ENCODE measurements around the gene AKR1B1.

Gene AKR1B1

GRCh38 chr7:134420424-134421125, 38.3 kb downstream of the AKR1B1 start:
- DNase-seq (ENCODE audit: low read depth in 2 of 3, low spot score in 2 of 3), result no peak

- no peak for DNase-seq (ENCODE audit: low read depth in 2 of 3, low spot score in 2 of 3)
These were observed 39.0 kb downstream of the AKR1B1 start for GRCh38 chr7:134419875-134420274.

GRCh38 chr7:134419085-134419484, 39.8 kb downstream of the AKR1B1 start:
- DNase-seq (ENCODE audit: low read depth in 2 of 3, low spot score in 2 of 3), result no peak

- DNase-seq (ENCODE audit: low read depth in 2 of 3, low spot score in 2 of 3), result no peak
These were observed 43.2 kb downstream of the AKR1B1 start for GRCh38 chr7:134415700-134416099.

- no peak for DNase-seq (ENCODE audit: low read depth in 2 of 3, low spot score in 2 of 3)
These were observed 44.8 kb downstream of the AKR1B1 start for GRCh38 chr7:134414109-134414508.

GRCh38 chr7:134407311-134407710, 51.6 kb downstream of the AKR1B1 start:
- DNase-seq (ENCODE audit: low read depth in 2 of 3, low spot score in 2 of 3), result no peak

GRCh38 chr7:134406431-134406830, 52.5 kb downstream of the AKR1B1 start:
- DNase-seq (ENCODE audit: low read depth in 2 of 3, low spot score in 2 of 3), result no peak

- DNase-seq (ENCODE audit: low read depth in 2 of 3, low spot score in 2 of 3), result no peak
These were observed 53.6 kb downstream of the AKR1B1 start for GRCh38 chr7:134405299-134405698.

GRCh38 chr7:134403062-134403461, 55.8 kb downstream of the AKR1B1 start:
- DNase-seq (ENCODE audit: low read depth in 2 of 3, low spot score in 2 of 3), result no peak

- no peak for DNase-seq (ENCODE audit: low read depth in 2 of 3, low spot score in 2 of 3)
These were observed 58.0 kb downstream of the AKR1B1 start for GRCh38 chr7:134400859-134401258.

- no peak for DNase-seq (ENCODE audit: low read depth in 2 of 3, low spot score in 2 of 3)
These were observed 62.9 kb downstream of the AKR1B1 start for GRCh38 chr7:134396031-134396430.

- DNase-seq (ENCODE audit: low read depth in 2 of 3, low spot score in 2 of 3), result no peak
These were observed 63.3 kb downstream of the AKR1B1 start for GRCh38 chr7:134395604-134396003.

GRCh38 chr7:134394056-134394455, 64.8 kb downstream of the AKR1B1 start:
- no peak for DNase-seq (ENCODE audit: low read depth in 2 of 3, low spot score in 2 of 3)

All from activated CD8-positive, alpha-beta memory T cell treated with anti-CD3 and anti-CD28 coated beads for 48 hours (primary cell).